NCI-H2029 (cell line): ENCODE results near the gene FANCL.
"Not testable (repeated sequence)": the region's sequence is repeated elsewhere in the genome, so short reads cannot be mapped to it uniquely, and the experiment has no call there.

ENCODE experiments used
- DNase-seq: peaks from one replicate; lab custom pipeline; 2025; lab: John Stamatoyannopoulos, UW

The FANCL gene

DNA sequence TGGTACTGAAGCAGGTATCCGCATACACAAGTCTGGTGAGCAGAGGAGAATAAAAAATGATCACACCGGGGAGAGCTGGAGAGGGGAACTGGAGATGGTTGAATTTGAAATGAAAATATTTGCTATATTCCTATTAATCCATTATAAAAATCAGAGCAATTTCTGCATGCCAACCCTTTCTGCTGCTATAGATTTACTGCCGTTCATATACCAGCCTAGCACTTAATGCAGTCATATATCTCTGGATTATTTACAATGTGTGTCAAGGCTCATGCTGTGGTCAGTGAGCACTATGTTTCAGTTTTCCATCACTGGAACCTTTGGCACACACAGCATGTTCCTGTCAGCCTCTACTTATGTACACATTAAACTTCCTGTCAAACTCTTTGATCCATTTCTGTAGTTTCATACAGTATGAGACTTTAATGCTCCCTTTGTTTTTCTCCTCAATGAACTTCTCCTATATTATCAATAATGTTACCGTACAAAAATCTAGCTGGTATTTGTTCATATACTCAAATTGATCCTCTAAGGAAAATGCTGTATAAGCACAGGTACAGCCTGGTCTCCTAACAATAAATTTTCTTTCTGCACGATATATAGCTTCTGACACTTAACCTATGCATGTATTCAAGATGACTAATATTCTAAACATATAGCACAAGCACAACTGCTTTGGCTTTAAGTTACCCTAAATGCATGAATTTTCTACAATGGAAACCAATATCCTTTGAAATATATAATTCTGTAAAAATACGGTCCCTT lies 36.7 kb downstream of the FANCL start:
- DNase-seq: no peak

DNA sequence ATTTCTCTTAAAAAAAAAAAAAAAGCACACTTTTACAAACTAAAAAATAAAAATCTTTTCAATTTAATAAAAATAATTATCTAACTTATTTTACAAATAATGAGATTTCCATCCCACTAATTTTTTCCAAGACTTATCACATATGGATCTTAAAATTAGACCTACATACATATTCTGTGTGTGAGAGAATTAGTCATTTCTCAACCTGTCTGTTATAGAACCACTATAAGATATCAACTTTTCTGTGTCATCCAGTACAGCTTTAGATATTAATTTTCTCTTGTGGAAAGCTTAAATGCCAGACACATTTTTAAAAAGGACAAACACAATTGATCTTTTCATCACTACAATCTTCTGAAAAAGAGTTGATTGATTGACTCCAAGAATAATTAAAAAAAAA lies 38.1 kb downstream of the FANCL start:
- no peak for DNase-seq

DNA sequence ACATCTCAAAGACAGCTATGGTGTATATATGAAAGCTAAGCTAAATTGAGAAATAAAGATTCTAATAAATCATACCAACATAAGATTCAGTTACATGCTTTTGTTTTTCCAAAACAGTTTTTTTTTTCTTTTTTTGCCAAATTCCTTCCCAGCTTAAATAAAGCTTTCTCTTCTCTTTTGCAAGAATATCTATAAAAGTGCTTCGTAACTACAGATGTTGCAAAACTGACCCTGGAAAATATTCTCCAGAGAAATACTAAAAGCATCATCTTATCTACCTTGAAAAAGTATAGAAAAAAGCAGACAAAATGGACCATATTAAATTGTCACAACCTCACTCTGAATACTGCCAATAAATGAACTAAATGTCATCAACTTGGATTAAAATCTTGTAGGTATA lies 38.7 kb downstream of the FANCL start:
- no peak for DNase-seq

DNA sequence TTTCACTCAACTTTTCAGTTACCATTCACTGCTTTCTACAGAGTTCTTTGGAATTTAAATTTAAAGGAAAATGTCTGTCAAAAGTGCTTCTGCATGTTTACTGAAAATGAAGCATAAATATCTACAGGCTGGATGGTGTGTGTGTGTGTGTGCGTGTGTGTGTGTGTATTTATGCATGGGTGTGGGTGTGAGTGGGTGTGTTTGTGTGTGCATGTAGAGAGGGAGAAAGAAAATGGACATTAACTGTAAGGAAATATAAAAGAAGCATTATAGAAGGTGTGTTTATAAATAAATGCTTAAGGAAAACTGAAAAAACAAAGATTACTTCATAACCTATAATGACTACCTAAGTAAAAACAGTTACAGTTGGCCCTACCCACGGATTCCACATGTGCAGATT lies 43.2 kb downstream of the FANCL start:
- DNase-seq: no peak

DNA sequence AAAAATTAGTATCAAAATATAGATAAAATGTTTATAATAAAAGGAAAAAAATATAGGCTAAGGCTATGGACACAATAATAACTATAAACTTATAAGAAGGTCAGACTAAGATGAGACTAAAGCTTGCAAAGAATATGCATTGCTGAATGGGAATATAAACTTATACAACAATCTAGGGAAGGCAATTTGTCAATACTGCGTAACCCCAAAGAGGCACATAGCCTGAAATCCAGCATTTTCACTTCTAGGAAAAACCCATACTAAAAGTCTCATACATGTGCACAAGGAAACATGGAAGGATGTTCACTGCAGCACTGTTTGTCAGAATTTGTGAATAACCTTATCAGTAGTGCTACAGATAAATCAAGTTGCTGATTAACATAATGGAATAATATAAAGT lies 45.5 kb downstream of the FANCL start:
- DNase-seq: no peak

DNA sequence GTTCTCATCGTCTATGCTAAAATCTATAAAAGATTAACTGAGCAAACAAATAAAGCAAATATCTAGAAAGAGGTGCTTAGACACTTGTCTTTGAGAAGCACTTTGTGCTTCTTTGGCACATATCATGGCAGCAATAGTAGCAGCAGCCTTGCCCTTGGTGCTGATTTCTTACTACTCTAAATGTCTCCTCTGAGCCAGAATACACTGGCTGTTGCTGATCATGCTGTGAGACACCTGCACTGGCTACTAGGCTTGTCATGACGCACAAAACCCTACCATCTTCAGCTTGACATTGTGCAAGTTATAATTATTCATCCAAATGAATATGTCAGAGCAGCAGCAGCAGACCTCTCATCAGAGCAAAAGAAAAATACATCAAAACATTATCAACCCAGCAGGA lies 46.7 kb downstream of the FANCL start:
- DNase-seq: no peak

DNA sequence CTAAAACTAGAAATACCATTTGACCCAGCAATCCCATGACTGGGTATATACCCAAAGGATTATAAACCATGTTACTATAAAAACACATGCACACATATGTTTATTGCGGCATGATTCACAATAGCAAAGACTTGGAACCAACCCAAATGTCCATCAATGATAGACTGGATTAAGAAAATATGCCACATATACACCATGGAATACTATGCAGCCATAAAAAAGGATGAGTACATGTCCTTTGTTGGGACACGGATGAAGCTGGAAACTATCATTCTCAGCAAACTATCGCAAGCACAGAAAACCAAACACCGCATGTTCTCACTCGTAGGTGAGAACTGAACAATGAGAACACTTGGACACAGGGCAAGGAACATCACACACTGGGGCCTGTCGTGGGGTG lies 54.1 kb downstream of the FANCL start:
- not testable (repeated sequence) for DNase-seq

DNA sequence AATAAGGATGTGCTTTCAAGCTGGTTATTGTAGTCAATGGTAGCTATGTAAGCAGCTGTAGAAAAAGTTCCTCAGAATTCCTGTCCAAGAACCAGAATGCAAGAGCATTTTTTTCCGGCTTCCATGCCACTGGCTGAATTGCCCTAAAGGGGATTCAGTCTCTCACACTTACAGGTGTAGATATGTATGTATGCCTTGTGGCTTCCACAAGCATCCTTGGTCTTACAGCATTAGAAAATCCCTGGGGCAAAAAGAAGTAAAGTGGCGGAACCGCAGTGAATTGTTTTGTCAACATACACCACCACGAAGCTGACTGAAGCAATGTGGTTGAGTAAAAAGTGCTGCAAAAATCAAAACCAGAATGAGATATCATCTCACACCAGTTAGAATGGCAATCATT lies 54.6 kb downstream of the FANCL start:
- no peak for DNase-seq

DNA sequence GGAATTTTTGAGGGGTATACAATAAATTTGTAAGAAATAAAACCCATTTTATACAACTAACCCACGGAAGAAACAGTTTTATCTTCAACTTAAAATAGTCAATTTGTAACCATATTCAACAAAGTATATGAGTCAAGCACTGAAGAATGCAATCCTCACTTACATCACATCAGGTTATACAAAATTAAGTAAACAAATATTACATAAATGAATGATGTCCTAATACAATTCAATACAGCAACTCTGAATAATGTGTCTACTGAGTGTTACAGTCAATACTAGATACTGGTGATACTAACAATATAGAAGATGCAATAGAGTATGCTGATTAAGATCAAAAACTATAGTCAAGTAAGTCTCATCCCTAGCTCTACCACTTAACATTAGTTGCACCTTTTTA lies 58.6 kb downstream of the FANCL start:
- DNase-seq: no peak

DNA sequence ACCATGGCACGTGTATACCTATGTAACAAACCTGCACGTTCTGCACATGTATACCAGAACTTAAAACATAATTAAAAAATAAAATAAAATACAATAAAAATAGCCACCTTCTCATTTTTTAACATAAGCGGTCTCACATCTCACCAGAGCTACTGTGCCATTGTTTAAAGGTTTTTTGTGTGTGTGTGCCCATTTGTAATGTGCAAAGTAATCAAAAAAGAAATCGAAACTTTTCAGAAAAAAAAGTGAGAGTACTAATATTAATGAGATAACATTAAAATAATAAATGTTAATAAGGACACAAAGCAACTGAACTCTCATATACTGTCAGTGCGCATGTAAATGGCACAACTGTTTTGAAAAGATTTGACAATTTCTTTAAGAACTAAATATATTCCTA lies 60.5 kb downstream of the FANCL start:
- DNase-seq: no peak

DNA sequence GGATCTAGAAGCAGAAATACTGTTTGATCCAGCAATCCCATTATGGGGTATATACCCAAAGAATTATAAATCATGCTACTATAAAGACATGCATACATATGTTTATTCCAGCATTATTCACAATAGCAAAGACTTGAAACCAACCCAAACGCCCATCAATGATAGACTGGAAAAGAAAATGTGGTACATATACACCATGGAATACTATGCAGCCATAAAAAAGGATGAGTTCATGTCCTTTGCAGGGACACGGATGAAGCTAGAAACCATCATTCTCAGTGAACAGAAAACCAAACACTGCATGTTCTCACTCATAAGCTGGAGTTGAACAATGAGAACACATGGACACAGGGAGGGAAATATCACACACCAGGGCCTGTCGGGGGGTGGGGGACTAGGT lies 61.0 kb downstream of the FANCL start:
- not testable (repeated sequence) for DNase-seq

DNA sequence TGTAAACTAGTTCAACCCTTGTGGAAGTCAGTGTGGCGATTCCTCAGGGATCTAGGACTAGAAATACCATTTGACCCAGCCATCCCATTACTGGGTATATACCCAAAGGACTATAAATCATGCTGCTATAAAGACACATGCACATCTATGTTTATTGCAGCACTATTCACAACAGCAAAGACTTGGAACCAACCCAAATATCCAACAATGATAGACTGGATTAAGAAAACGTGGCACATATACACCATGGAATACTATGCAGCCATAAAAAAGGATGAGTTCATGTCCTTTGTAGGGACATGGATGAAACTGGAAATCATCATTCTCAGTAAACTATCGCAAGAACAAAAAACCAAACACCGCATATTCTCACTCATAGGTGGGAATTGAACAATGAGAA lies 63.9 kb downstream of the FANCL start:
- DNase-seq: not testable (repeated sequence)

DNA sequence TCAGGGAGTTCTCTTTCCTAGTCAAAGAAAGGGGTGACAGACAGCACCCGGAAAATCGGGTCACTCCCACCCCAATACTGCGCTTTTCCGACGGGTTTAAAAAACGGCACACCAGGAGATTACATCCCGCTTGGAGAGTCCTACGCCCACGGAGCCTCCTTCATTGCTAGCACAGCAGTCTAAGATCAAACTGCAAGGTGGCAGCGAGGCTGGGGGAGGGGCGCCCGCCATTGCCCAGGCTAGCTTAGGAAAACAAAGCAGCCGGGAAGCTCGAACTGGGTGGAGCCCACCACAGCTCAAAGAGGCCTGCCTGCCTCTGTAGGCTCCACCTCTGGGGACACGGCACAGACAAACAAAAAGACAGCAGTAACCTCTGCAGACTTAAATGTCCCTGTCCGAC lies 69.3 kb downstream of the FANCL start:
- DNase-seq: not testable (repeated sequence)

DNA sequence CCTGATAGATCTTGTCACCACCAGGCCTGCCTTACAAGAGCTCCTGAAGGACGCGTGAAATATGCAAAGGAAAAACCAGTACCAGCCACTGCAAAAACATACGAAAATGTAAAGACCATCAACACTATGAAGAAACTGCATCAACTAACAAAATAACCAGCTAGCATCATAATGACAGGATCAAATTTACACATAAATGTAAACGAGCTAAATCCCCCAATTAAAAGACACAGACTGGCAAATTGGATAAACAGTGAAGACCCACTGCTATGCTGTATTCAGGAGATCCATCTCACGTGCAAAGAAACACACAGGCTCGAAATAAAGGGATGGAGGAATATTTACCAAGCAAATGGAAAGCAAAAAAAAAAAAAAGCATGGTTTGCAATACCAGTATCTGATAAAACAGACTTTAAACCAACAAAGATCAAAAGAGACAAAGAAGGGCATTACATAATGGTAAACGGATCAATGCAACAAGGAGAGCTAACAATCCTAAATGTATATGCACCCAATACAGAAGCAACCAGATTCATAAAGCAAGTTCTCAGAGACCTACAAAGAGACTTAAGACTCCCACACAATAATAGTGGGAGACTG lies 70.7 kb downstream of the FANCL start:
- DNase-seq: not testable (repeated sequence)

DNA sequence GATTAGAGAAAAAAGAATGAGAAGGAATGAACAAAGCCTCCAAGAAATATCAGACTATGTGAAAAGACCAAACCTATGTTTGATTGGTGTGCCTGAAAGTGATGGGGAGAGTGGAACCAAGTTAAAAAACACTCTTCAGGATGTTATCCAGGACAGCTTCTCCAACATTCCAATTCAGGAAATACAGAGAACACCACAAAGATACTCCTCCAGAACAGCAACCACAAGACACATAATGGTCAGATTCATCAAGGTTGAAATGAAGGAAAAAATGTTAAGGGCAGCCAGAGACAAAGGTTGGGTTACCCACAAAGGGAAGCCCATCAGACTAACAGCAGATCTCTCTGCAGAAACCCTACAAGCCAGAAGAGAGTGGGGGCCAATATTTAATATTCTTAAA lies 71.3 kb downstream of the FANCL start:
- DNase-seq: not testable (repeated sequence)

DNA sequence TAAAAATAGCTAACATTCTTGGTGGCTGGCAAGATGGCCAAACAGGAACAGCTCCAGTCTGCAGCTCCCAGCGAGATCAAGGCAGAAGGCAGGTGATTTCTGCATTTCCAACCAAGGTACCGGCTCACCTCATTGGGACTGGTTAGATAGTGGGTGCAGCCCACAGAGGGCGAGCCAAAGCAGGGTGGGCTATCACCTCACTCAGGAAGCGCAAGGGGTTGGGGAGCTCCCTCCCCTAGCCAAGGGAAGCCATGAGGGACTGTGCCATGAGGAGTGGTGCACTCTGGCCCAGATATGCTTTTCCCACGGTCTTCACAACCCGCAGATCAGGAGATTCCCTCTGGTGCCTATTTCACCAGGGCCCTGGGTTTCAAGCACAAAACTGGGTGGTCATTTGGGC lies 73.0 kb downstream of the FANCL start:
- not testable (repeated sequence) for DNase-seq

DNA sequence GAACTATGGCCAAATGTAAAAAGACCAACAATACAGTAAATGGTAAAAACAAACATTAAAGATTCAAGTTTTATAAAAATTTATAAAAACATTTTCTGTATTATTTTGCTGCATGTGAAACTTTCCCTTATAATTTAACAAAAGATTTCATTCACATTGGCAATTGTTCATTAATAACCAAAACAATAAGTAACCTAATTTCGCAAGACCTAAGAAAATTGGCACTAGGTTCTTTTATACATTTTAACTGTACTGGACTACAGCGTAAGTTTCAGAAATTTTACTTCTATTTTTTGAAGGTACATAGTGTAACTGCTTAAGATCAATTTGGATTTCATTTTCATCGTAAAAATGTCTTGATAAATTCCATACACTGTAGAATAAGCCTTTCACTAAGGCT lies 77.2 kb downstream of the FANCL start:
- no peak for DNase-seq

DNA sequence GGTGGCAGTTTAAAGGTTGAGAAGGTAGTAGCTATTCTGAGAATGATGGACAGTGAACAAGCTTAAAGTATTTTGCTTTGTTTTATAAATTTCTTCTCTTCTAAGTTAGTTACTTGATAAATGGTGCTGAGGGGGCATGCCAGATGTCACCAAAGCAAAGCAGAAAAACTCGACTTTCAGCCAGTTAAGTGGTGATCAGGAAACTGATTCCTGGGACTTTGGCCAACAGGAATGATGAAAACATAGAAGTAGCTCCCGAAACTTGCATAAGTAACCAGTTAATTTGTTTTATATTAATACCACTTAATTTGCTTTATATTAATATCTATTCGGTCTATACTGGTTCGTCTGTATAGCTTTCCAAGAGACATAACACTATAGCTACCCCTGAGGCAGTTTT lies 82.6 kb downstream of the FANCL start:
- DNase-seq: no peak

DNA sequence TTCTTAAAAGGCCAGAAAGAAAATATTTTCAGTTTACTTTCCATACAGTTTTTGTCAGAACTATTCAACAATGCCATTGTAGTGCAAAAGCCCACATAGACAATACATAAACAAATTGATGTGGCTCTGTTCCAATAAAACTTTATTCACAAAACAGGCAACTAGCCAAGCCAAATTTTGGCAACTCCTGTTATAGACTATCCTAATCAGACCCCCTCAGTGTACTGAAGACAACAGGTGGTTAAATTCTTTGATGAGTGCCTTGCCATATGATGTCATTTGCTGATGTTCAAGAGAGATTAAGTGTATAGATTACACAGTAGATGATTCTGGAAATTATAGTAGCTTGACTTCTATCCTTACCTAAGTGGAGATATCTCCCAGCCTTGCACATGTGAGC lies 83.4 kb downstream of the FANCL start:
- no peak for DNase-seq

DNA sequence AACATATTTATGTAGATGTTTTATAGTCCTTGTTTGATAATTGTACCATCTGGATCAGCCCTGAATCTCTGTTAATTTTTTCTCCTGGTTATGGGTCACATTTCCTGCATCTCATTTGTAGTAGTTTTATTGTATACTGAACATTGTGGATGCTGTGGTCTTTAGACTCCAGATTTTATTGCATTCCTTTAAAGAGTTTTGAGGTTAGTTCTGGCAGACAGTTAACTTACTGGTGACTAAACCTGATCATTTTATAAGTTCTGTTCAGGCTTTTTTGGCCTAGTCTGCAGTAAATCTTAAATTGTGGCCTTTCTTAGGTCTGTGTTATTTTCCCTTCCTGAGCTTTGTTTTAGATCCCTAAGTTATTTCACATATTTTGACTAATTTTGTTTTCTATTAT lies 84.3 kb downstream of the FANCL start:
- no peak for DNase-seq

DNA sequence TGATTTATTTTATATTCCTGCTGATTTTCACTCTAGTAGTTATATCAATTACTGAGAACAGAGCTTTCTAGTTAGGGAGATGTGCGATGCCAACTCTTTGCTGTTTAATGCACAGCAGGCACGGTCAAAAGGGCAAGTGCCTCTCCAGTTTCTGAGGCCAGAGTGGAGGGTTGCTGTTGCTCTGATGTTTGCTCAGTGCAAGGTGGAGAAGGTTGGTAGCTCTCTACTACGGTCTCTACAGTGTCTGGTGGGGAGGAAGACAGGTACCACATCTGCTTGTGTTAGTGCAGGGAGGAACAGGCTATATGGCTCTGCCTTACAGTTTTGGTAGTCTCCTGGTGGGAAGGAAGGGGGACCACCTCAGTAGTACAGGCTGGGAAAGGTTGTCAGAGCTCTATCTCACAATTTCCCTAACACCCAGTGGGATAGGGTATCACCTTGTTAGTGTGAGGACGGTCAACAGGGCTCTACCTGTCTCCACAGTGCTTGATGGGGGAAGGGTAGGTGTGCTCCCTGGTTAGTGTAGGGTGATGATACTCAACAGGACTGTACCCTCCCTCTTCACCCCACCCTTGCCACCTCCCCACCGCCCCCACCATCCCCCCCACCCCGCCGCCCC lies 85.9 kb downstream of the FANCL start:
- peak; percentile 44 for DNase-seq

DNA sequence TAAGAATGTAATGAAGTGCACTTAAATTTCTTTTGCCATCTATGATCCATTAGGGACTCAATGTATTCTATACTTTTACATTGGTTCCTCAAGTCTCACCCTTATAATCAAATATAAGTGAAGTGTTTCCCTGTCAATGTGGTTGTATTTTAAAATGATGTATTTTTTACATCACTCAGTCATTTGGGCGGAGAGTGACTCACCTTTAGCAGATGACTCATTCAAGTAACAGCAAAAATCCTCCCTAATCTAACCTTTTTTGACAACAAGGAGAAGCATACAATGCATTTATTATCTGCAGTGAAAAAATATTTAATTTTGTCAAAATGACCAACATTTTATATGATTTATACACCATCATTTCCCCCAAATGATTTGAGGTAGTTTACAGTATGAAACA lies 94.4 kb downstream of the FANCL start:
- no peak for DNase-seq

DNA sequence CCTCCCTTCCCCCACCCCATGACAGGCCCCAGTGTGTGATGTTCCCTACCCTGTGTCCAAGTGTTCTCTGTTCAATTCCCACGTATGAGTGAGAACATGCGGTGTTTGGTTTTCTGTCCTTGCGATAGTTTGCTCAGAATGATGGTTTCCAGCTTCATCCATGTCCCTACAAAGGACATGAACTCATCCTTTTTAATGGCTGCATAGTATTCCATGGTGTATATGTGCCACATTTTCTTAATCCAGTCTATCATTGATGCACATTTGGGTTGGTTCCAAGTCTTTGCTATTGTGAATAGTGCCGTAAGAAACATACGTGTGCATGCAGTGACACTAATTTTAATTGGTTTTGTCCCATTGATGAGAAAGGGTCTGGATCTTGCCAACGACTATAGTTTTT lies 95.4 kb downstream of the FANCL start:
- DNase-seq: not testable (repeated sequence)
